K562 (cell line): Measurements from ENCODE around the gene DUS1L.

Experiments used
- FOXP1 ChIP-seq: sonication (generic); formaldehyde crosslinking; IDR thresholded peaks from 2 replicates; pipeline ENCODE4 v1.8.0; 2022; ENCODE audit warnings: mild to moderate bottlenecking, missing genetic modification reagents
- PHB2 ChIP-seq: fragments of 450-650 bp; IDR thresholded peaks from 2 replicates; pipeline ENCODE4 v1.6.1; 2017; ENCODE audit warnings: low read depth
- SMC3 ChIP-seq: conservative IDR thresholded peaks from 2 replicates; pipeline ENCODE4 v1.6.1; 2011; ENCODE audit warnings: low read depth, low read length, improper control_type of control experiment; ENCODE audit not compliant: insufficient read depth
- SP1 ChIP-seq: sonication (generic); formaldehyde crosslinking; IDR thresholded peaks from 2 replicates; pipeline ENCODE4 v1.8.1; 2022; ENCODE audit warnings: mild to moderate bottlenecking, missing genetic modification reagents
- YY1 ChIP-seq, 3 experiments: IDR thresholded peaks; 2 replicates each; pipeline ENCODE4 v1.6.1; 2011; ENCODE audit warnings: low read length in 2 of 3, mild to moderate bottlenecking in 2 of 3, moderate library complexity in 2 of 3, borderline replicate concordance in 1 of 3, control low read depth in 1 of 3, low read depth in 1 of 3; ENCODE audit not compliant: insufficient read depth in 3 of 3, insufficient replicate concordance in 2 of 3, control insufficient read depth in 1 of 3, insufficient read length in 1 of 3; ENCODE audit errors: extremely low read depth in 1 of 3
- TF ChIP-seq, protein P1 (sequence below), 2 experiments: fragments of 450-650 bp; IDR thresholded peaks; 2 replicates each; pipeline ENCODE4 v1.6.1; 2016
- TF ChIP-seq, protein P2 (sequence below), 3 experiments: IDR thresholded peaks in 2 of 3; conservative IDR thresholded peaks in 1 of 3; 2 replicates each; pipeline ENCODE4 v1.5.1; 2011 to 2012; ENCODE audit warnings: low read length in 3 of 3, mild to moderate bottlenecking in 3 of 3, control low read depth in 2 of 3, improper control_type of control experiment in 1 of 3, inconsistent platforms in 1 of 3, low read depth in 1 of 3, mixed read lengths in 1 of 3, moderate library complexity in 1 of 3; ENCODE audit not compliant: insufficient read depth in 2 of 3

DNA sequence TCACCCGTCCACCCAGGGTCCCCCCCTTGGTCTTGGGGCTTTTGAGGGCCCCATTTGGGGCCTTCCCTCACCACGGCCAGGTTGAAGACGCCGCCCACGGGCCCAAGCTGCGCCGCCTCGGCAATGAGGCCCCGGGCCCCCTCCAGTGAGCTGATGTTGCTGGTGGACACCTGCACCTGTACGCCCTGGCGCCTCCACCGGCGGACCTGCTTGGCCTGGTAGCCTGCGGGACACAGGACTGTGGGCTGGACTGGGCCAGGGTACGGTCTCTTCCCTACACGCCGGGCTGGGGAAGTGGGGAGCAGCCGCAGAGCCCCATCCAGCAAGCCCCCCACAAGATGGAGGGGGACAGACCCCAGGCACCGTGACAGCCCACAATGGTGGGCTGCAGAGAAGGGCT lies 16.9 kb upstream of the DUS1L start:
- TF ChIP-seq YY1 (IDR thresholded peaks at IDR 0.05; ENCODE audit: borderline replicate concordance in 1 of 3, control insufficient read depth in 1 of 3, extremely low read depth in 1 of 3, insufficient read depth in 3 of 3, insufficient read length in 1 of 3, insufficient replicate concordance in 2 of 3, low read depth in 1 of 3, low read length in 2 of 3), result no peak
- TF ChIP-seq SP1 (CRISPR knock-in tag), result no peak
- no peak for TF ChIP-seq SMC3
- TF ChIP-seq, protein P1, sequence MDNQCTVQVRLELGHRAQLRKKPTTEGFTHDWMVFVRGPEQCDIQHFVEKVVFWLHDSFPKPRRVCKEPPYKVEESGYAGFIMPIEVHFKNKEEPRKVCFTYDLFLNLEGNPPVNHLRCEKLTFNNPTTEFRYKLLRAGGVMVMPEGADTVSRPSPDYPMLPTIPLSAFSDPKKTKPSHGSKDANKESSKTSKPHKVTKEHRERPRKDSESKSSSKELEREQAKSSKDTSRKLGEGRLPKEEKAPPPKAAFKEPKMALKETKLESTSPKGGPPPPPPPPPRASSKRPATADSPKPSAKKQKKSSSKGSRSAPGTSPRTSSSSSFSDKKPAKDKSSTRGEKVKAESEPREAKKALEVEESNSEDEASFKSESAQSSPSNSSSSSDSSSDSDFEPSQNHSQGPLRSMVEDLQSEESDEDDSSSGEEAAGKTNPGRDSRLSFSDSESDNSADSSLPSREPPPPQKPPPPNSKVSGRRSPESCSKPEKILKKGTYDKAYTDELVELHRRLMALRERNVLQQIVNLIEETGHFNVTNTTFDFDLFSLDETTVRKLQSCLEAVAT (IDR thresholded peaks at IDR 0.05), result no peak
- TF ChIP-seq, protein P2, sequence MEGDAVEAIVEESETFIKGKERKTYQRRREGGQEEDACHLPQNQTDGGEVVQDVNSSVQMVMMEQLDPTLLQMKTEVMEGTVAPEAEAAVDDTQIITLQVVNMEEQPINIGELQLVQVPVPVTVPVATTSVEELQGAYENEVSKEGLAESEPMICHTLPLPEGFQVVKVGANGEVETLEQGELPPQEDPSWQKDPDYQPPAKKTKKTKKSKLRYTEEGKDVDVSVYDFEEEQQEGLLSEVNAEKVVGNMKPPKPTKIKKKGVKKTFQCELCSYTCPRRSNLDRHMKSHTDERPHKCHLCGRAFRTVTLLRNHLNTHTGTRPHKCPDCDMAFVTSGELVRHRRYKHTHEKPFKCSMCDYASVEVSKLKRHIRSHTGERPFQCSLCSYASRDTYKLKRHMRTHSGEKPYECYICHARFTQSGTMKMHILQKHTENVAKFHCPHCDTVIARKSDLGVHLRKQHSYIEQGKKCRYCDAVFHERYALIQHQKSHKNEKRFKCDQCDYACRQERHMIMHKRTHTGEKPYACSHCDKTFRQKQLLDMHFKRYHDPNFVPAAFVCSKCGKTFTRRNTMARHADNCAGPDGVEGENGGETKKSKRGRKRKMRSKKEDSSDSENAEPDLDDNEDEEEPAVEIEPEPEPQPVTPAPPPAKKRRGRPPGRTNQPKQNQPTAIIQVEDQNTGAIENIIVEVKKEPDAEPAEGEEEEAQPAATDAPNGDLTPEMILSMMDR (IDR thresholded peaks at IDR 0.05 in 2 of 3, conservative IDR thresholded peaks at IDR 0.05 in 1 of 3; ENCODE audit: insufficient read depth in 2 of 3, low read depth in 1 of 3, low read length in 3 of 3), result no peak
- no peak for TF ChIP-seq PHB2
- no peak for TF ChIP-seq FOXP1 (CRISPR knock-in tag)
